ENCODE results near the gene GULP1.

The GULP1 gene

DNA sequence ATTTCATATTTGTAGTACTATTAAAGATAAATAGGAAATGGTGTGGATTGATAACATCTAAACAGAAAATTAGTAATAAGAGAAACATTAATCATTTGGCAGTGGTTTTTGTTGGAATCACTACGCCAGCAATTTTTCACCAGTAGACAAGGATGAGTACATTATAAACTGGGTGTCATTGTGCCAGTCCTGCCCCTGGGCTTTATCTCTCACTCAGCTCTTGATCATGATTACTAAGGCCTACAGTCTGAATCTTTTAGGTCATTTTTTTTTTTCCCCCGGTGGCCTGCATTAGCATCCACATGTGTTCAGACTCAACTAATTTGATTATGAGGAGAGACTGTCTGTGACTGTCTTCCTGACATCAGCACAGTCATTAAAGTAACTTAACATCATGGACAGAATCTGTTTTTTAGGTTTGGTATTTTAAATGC, 16.2 kb downstream of the GULP1 start:
- H3K9me3 Mint-ChIP-seq = peaks cover 16% of the 10 kb centered on the region
- no peaks in the 10 kb centered on the region for H3K4me1 Mint-ChIP-seq
- H3K27ac Mint-ChIP-seq = no peak overlapping the region
- ATAC-seq (no peak), DNase-seq (ENCODE audit: low spot score in 2 of 2) (no peak)
- H3K36me3 Mint-ChIP-seq = no peaks in the 10 kb centered on the region
- no peak overlapping the region for H3K4me3 Mint-ChIP-seq

- H3K4me1 Mint-ChIP-seq = no peaks in the 10 kb centered on the region
- ATAC-seq = no peak
- no peaks in the 10 kb centered on the region for H3K36me3 Mint-ChIP-seq
- peaks cover 16% of the 10 kb centered on the region for H3K9me3 Mint-ChIP-seq
- H3K4me3 Mint-ChIP-seq = no peak overlapping the region
- no peak for DNase-seq (ENCODE audit: low spot score in 2 of 2)
- H3K27ac Mint-ChIP-seq = no peak overlapping the region
Measured at GRCh38 chr2:188308483-188308882, 16.8 kb downstream of the GULP1 start.

GRCh38 chr2:188309364-188309763, 17.7 kb downstream of the GULP1 start:
- Mint-ChIP-seq H3K4me3 (no peak overlapping the region), H3K4me1 (no peaks in the 10 kb centered on the region), H3K36me3 (no peaks in the 10 kb centered on the region), H3K9me3 (peaks cover 18% of the 10 kb centered on the region), H3K27ac (no peak overlapping the region)
- no peak for DNase-seq (ENCODE audit: low spot score in 2 of 2)
- no peak for ATAC-seq

DNA sequence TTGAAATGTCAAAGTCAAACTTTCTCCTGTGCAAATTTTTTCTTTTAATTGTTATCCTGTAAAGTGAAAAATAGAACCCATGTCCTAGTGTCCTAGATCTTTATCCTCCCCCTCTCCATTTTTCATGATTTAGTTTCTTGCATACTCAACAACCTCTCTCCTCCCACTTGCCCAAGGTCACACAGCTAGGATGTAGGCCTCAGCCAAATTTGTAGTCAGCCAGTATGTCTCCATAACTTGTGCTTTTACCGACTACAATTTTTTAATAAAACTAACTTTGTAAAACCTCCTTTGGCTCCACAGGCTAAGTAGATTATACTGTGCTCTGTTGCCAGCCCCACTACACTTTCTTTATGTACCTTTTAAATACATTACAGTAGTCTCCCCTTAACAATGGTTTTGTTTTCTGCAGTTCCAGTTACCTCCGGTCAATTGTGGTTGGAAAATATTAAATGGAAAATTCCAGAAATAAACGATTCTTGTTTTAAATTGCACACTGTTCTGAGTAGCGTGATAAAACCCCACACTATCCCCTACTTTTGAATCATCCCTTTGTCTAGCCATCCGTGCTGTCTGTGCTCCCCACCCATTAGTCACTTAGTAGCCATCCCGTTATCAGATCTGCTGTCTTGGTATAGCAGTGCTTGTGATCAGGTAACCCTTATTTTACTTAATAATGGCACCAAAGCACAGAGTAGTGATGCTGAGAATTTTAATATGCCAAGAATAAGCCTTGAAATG, 22.8 kb downstream of the GULP1 start:
- Mint-ChIP-seq H3K36me3 (no peaks in the 10 kb centered on the region), H3K4me3 (no peak overlapping the region), H3K27ac (no peak overlapping the region), H3K4me1 (no peaks in the 10 kb centered on the region), H3K9me3 (peaks cover 14% of the 10 kb centered on the region)
- ATAC-seq = no peak
- DNase-seq (ENCODE audit: low spot score in 2 of 2) = no peak

DNA sequence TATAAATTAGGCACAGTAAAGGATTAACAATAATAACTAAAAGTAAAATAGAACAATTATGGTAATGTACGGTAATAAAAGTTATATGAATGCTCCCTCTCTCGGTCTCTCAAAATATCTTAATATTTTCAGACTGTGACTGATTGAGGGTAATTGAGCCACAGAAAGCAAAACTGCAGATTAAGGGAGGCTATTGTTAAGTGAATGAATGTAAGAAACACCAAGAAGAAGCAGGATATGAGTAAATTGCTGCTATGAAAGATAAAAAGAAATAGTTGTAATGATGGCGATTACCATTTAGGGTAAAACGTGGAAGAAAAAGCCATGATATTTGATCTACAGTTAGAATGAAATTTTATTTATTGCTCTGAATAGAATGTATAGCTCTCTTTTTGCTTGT, 24.1 kb downstream of the GULP1 start:
- ATAC-seq = no peak
- H3K4me3 Mint-ChIP-seq = no peak overlapping the region
- peaks cover 7% of the 10 kb centered on the region for H3K9me3 Mint-ChIP-seq
- H3K27ac Mint-ChIP-seq = no peak overlapping the region
- DNase-seq (ENCODE audit: low spot score in 2 of 2) = no peak
- H3K4me1 Mint-ChIP-seq = no peaks in the 10 kb centered on the region
- no peaks in the 10 kb centered on the region for H3K36me3 Mint-ChIP-seq

- DNase-seq (ENCODE audit: low spot score in 2 of 2) = no peak
- peaks cover 7% of the 10 kb centered on the region for H3K9me3 Mint-ChIP-seq
- no peak for ATAC-seq
- no peaks in the 10 kb centered on the region for H3K4me1 Mint-ChIP-seq
- no peaks in the 10 kb centered on the region for H3K36me3 Mint-ChIP-seq
- H3K4me3 Mint-ChIP-seq = no peak overlapping the region
- H3K27ac Mint-ChIP-seq = no peak overlapping the region
Measured at GRCh38 chr2:188316342-188316741, 24.7 kb downstream of the GULP1 start.

- H3K4me1 Mint-ChIP-seq = no peaks in the 10 kb centered on the region
- H3K27ac Mint-ChIP-seq = no peak overlapping the region
- ATAC-seq (no peak), DNase-seq (ENCODE audit: low spot score in 2 of 2) (no peak)
- no peaks in the 10 kb centered on the region for H3K36me3 Mint-ChIP-seq
- H3K4me3 Mint-ChIP-seq = no peak overlapping the region
- H3K9me3 Mint-ChIP-seq = peaks cover 7% of the 10 kb centered on the region
Measured at GRCh38 chr2:188316791-188317423, 25.2 kb downstream of the GULP1 start.

DNA sequence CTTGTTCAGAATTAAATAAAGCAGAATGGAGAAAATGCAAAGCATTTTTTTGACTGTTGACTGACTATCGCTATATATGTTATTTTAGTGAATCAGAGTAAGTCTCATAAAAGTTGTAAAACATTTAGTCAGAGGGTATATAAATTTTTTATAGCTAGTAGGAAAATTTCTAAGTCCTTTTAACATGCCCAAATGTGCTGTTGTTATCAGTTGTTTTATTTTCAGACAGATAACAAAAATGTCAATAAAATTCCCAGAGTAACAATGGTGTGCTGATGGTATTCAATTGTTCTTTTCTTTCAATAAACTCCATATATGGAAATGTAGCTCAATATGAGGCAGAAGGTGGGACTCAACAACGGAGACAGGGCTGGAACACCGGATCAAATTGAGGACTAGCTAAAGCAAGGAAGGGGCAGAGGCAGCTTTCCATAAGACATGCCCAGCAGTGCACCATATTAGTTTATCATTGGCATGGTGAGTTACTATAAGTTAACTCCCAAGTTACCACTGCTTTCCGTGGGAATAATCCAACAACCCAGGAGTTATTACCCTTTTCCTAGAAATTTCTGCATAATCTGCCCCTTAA, 26.6 kb downstream of the GULP1 start:
- Mint-ChIP-seq H3K36me3 (no peaks in the 10 kb centered on the region), H3K4me1 (no peaks in the 10 kb centered on the region), H3K27ac (no peak overlapping the region), H3K4me3 (no peak overlapping the region), H3K9me3 (peaks cover 12% of the 10 kb centered on the region)
- no peak for ATAC-seq
- DNase-seq (ENCODE audit: low spot score in 2 of 2) = no peak

DNA sequence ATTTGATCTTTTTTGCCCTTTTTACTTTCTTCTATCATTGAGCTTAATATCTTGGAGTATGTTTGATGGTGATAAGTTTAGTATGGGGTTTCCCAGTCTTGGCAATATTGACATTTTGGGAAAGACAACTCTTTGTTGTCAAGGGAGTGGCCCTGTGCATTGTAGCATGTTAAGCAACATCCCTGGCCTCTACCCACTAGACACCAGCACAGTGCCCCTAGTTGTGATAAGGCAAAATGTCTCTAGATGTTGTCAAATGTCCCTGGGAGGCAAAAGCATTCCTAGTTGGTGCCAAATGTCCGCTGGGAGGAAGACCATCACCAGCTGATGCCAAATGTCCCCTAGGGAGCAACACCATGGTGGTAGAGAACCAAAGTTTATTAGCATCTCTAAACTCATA, 28.2 kb downstream of the GULP1 start:
- H3K36me3 Mint-ChIP-seq = no peaks in the 10 kb centered on the region
- no peak for ATAC-seq
- DNase-seq (ENCODE audit: low spot score in 2 of 2) = no peak
- peaks cover 5% of the 10 kb centered on the region for H3K9me3 Mint-ChIP-seq
- no peaks in the 10 kb centered on the region for H3K4me1 Mint-ChIP-seq
- no peak overlapping the region for H3K4me3 Mint-ChIP-seq
- no peak overlapping the region for H3K27ac Mint-ChIP-seq

DNA sequence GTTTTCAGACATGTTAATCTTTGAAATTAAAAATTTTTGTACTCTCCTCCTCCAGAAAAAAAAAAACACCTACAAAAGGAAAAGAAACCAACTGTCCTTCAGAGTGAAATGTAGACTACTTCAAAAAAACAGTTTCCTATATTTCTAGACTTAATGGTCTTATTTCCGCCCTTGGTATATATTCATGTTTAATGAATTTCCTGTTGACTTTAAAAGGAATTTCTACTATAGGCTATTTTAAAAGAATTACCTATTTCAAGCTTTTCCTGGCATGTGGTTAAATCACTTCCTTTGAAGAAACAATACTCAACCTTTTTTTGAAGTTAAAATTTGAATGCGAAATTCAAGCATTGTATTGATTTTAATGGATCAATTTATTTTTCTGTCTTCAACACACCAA, 29.2 kb downstream of the GULP1 start:
- no peak overlapping the region for H3K4me3 Mint-ChIP-seq
- DNase-seq (ENCODE audit: low spot score in 2 of 2) (no peak), ATAC-seq (no peak)
- H3K36me3 Mint-ChIP-seq = no peaks in the 10 kb centered on the region
- no peak overlapping the region for H3K27ac Mint-ChIP-seq
- H3K9me3 Mint-ChIP-seq = peaks cover 5% of the 10 kb centered on the region
- H3K4me1 Mint-ChIP-seq = no peaks in the 10 kb centered on the region

DNA sequence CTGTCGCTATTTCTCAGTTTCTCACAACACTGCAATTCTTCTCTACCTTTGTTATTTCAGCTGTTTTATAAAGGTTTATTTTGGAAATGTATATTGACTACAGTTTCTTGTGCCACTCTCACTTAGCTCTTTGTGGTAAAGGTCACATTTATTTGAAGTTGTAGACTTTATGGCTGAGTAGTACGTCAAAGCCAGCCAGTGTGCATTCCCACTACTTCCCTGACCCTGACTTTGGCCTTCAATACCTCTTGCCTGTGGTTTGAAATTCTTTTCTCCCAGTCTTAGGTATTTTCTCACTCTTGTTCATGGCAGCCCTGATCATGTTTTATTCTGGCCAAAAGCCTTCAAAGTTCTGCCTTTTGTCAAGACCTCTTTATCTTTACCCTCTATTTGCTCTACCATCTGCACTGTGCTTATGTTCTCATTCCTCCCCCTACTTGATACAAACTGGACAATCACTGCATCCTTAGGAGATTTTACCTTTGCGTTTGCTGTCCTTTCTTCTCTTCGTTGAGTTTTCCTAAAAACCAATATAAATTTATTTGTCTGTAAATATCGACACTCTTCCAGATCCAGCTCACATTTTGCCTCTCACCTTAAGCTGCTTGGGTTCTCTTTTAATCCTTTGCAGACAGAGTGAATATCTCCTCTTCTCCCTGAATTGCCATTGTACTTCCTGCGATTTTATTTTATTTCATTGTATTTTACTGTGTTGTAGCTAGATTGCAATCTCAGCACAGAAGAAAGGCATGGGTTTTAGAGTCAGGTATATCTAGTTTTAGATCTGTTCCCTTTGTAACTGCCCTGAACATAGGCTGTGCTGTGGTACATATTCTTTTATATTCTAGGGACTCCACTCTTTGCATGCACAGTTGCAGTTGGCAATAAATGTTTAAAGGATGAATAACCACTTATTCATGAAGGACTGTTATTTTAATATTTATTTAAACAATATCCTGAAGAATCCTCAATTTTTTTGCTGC, 31.2 kb downstream of the GULP1 start:
- no peaks in the 10 kb centered on the region for H3K4me1 Mint-ChIP-seq
- H3K36me3 Mint-ChIP-seq = no peaks in the 10 kb centered on the region
- ATAC-seq = no peak
- peaks cover 5% of the 10 kb centered on the region for H3K9me3 Mint-ChIP-seq
- H3K4me3 Mint-ChIP-seq = no peak overlapping the region
- DNase-seq (ENCODE audit: low spot score in 2 of 2) = no peak
- H3K27ac Mint-ChIP-seq = no peak overlapping the region

DNA sequence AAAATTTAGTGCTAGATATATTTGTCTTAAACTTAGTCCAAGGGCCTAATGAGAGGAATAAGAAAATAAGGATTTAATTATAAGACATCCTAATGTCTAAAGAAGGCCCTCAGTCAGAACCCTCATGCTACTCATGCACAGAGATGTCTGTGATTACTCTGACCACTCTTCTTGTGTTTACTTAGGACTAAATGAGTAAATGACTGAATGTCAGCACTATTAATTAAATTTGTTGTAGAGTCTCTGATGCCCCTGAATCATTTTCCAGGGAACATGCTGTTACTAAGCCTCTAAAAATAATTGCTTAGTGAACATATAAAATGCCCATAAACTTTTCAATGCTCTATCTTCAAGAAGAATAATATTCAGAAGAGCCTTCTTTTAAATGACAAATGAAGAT, 32.4 kb downstream of the GULP1 start:
- no peaks in the 10 kb centered on the region for H3K4me1 Mint-ChIP-seq
- no peak overlapping the region for H3K4me3 Mint-ChIP-seq
- no peak for ATAC-seq
- H3K9me3 Mint-ChIP-seq = peaks cover 5% of the 10 kb centered on the region
- DNase-seq (ENCODE audit: low spot score in 2 of 2) = no peak
- H3K27ac Mint-ChIP-seq = no peak overlapping the region
- no peaks in the 10 kb centered on the region for H3K36me3 Mint-ChIP-seq

DNA sequence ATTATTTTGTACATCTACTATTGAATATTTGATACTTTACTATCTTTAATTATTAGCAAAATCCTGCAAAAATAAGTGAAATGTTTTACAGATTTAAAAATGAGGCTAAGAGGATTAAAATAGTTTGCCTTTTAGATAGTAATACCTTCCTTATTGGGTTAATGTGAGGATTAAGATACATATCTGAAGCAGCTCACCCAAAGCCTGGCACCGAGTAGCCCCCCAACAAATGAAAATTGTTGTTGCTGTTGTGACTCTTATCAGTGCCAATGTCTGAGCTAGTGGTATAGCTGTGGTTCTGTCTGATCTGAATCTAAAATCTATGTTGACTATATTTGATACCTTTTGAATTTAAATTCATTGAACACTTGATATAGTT, 34.6 kb downstream of the GULP1 start:
- Mint-ChIP-seq H3K4me3 (no peak overlapping the region), H3K9me3 (peaks cover 5% of the 10 kb centered on the region), H3K27ac (no peak overlapping the region), H3K4me1 (no peaks in the 10 kb centered on the region), H3K36me3 (no peaks in the 10 kb centered on the region)
- ATAC-seq = no peak
- DNase-seq (ENCODE audit: low spot score in 2 of 2) = no peak

DNA sequence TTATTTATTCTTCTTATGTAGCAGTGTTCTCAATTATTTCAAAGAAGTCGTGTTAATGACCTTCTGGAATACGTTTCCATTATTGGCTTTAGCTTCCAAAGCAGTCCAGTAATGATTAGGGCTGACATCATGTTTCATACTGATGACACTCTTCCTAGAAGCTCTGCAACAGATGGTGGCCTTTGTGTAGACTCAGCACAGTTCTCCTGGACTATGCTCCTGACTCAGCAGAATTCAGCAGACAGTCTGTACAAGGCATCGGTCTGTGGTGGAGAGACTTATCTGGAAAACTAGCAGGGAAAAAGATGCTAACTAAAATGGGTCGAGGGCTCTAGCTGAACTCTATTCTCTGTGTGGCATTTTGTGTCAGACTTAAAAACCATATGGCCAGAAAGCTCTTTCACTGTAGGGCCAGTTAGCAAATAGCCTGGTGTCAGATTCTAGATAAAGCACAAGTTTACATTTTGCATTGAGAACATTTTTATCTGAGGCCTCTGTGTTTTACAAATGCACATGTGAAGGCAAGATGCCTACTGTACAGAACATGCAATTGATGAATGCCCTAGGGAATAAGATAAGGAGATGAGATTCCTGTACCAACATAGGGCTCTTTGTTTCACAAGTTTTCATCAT, 35.1 kb downstream of the GULP1 start:
- Mint-ChIP-seq H3K9me3 (peaks cover 5% of the 10 kb centered on the region), H3K36me3 (no peaks in the 10 kb centered on the region), H3K27ac (no peak overlapping the region), H3K4me1 (no peaks in the 10 kb centered on the region), H3K4me3 (no peak overlapping the region)
- DNase-seq (ENCODE audit: low spot score in 2 of 2) (no peak), ATAC-seq (no peak)
